Ishikawa (cell line): Measurements from ENCODE around the gene RPRD2.

Experiments
- CEBPB ChIP-seq: IDR thresholded peaks from 2 replicates; pipeline ENCODE4 v1.6.1; 2012
- CREB1 ChIP-seq: IDR thresholded peaks from 2 replicates; pipeline ENCODE4 v1.6.1; 2012; ENCODE audit warnings: low read depth
- EGR1 ChIP-seq: IDR thresholded peaks from 2 replicates; pipeline ENCODE4 v1.6.1; 2012
- EP300 ChIP-seq: IDR thresholded peaks from 2 replicates; pipeline ENCODE4 v1.6.1; 2012; ENCODE audit warnings: borderline replicate concordance
- FOXM1 ChIP-seq: IDR thresholded peaks from 2 replicates; pipeline ENCODE4 v1.6.1; 2012; ENCODE audit warnings: low read depth, borderline replicate concordance
- NFIC ChIP-seq: IDR thresholded peaks from 2 replicates; pipeline ENCODE4 v1.6.1; 2012
- RAD21 ChIP-seq: IDR thresholded peaks from 2 replicates; pipeline ENCODE4 v1.6.1; 2012; ENCODE audit warnings: low read depth
- TAF1 ChIP-seq: IDR thresholded peaks from 2 replicates; pipeline ENCODE4 v1.6.1; 2012; ENCODE audit warnings: low read depth, mild to moderate bottlenecking
- YY1 ChIP-seq: IDR thresholded peaks from 2 replicates; pipeline ENCODE4 v1.6.1; 2012; ENCODE audit warnings: low read depth
- TF ChIP-seq, protein P1 (sequence below): IDR thresholded peaks from 2 replicates; pipeline ENCODE4 v1.6.1; 2012; ENCODE audit warnings: low read depth, mild to moderate bottlenecking

DNA sequence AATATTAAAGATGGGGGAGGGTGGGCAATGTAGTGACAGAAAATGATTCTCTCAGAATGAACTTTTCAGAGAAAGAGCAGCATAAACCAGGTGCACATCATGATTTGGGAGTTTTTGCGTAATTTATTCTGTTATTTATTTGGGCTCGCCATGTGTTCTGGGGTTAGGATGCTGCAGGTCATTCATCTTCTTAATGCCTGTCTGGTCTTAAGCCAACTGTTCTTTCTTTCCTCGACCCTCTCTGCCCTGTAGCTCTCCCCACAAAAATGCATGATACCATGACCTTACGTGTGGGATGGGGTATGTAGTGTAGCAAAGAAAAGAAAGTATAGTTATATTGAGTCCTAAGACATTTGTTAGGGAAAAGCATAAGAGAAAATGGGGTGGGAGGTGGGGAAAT, 110.9 kb downstream of the RPRD2 start:
- no peak for TF ChIP-seq RAD21
- no peak for TF ChIP-seq CEBPB
- TF ChIP-seq, protein P1, sequence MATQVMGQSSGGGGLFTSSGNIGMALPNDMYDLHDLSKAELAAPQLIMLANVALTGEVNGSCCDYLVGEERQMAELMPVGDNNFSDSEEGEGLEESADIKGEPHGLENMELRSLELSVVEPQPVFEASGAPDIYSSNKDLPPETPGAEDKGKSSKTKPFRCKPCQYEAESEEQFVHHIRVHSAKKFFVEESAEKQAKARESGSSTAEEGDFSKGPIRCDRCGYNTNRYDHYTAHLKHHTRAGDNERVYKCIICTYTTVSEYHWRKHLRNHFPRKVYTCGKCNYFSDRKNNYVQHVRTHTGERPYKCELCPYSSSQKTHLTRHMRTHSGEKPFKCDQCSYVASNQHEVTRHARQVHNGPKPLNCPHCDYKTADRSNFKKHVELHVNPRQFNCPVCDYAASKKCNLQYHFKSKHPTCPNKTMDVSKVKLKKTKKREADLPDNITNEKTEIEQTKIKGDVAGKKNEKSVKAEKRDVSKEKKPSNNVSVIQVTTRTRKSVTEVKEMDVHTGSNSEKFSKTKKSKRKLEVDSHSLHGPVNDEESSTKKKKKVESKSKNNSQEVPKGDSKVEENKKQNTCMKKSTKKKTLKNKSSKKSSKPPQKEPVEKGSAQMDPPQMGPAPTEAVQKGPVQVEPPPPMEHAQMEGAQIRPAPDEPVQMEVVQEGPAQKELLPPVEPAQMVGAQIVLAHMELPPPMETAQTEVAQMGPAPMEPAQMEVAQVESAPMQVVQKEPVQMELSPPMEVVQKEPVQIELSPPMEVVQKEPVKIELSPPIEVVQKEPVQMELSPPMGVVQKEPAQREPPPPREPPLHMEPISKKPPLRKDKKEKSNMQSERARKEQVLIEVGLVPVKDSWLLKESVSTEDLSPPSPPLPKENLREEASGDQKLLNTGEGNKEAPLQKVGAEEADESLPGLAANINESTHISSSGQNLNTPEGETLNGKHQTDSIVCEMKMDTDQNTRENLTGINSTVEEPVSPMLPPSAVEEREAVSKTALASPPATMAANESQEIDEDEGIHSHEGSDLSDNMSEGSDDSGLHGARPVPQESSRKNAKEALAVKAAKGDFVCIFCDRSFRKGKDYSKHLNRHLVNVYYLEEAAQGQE = no peak
- TF ChIP-seq EP300 = no peak
- TF ChIP-seq EGR1 = no peak
- no peak for TF ChIP-seq NFIC
- no peak for TF ChIP-seq YY1
- no peak for TF ChIP-seq CREB1
- TF ChIP-seq TAF1 = no peak
- TF ChIP-seq FOXM1 = no peak
